ENCODE results near the gene DOK5.

GRCh38 chr20:54486585-54486984 is 11.2 kb downstream of the DOK5 start:
- TF ChIP-seq POLR2A (IDR thresholded peaks at IDR 0.05; ENCODE audit: low read depth, low read length) (no peak), JUN (IDR thresholded peaks at IDR 0.05; ENCODE audit: borderline replicate concordance, insufficient read depth, insufficient read length, low read depth) (no peak), GATA2 (IDR thresholded peaks at IDR 0.05; ENCODE audit: insufficient read depth, insufficient read length, low read depth, low read length) (no peak), MYC (IDR thresholded peaks at IDR 0.05; ENCODE audit: low read depth, low read length) (no peak)
- TF ChIP-seq, protein P1, sequence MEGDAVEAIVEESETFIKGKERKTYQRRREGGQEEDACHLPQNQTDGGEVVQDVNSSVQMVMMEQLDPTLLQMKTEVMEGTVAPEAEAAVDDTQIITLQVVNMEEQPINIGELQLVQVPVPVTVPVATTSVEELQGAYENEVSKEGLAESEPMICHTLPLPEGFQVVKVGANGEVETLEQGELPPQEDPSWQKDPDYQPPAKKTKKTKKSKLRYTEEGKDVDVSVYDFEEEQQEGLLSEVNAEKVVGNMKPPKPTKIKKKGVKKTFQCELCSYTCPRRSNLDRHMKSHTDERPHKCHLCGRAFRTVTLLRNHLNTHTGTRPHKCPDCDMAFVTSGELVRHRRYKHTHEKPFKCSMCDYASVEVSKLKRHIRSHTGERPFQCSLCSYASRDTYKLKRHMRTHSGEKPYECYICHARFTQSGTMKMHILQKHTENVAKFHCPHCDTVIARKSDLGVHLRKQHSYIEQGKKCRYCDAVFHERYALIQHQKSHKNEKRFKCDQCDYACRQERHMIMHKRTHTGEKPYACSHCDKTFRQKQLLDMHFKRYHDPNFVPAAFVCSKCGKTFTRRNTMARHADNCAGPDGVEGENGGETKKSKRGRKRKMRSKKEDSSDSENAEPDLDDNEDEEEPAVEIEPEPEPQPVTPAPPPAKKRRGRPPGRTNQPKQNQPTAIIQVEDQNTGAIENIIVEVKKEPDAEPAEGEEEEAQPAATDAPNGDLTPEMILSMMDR (IDR thresholded peaks at IDR 0.05; ENCODE audit: extremely low read depth in 1 of 2, insufficient read depth in 1 of 2, low read depth in 1 of 2, low read length in 2 of 2) = no peak
- TF ChIP-seq, protein P2, sequence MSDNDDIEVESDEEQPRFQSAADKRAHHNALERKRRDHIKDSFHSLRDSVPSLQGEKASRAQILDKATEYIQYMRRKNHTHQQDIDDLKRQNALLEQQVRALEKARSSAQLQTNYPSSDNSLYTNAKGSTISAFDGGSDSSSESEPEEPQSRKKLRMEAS (IDR thresholded peaks at IDR 0.05; ENCODE audit: insufficient read depth, insufficient read length) = no peak
